B cell (primary cell): ENCODE measurements around the gene TMEM131. TPM values are rescaled to one million over a fixed set of nuclear protein-coding genes. Genes with fewer than 3 reads are reported as not detected.

Source experiments
- ATAC-seq: fragments of 200-7000 bp; cut with Tn5 transposase; one replicate; pipeline ENCODE4 v1.10.0; 2021; ENCODE audit warnings: low read depth, mild to moderate bottlenecking, moderate number of reproducible peaks, moderate library complexity
- CTCF ChIA-PET: fragments of 350-600 bp; sonication (Branson Sonifier 250); formaldehyde crosslinking; loops from one replicate; lab custom pipeline; 2021; ENCODE audit warnings: antibody characterized with exemption, inconsistent platforms; lab: Charles Lee
- POLR2A ChIA-PET: fragments of 350-600 bp; sonication (Branson Sonifier 250); formaldehyde crosslinking; loops from one replicate; lab custom pipeline; 2021; ENCODE audit warnings: antibody characterized with exemption; lab: Charles Lee
- DNase-seq: peaks from one replicate; pipeline ENCODE4 v3.0.0; 2013
- H2AFZ ChIP-seq: 2 replicates; pipeline ENCODE4 v1.6.1; 2012; ENCODE audit warnings: mild to moderate bottlenecking, low read depth, low read length; ENCODE audit not compliant: insufficient read depth, poor library complexity, severe bottlenecking
- H3K27ac ChIP-seq, 2 donors: 1 replicate in 1 of 2; 2 replicates in 1 of 2; pipeline ENCODE4 v1.5.1; 2012 to 2013; ENCODE audit warnings: low read length in 2 of 2, mild to moderate bottlenecking in 2 of 2, moderate library complexity in 1 of 2
- H3K27me3 ChIP-seq, 4 experiments: fragments of 200-600 bp in 1 of 4; sonication (generic) in 1 of 4; replicated peaks in 1 of 4; 1 replicate in 2 of 4; 2 replicates in 2 of 4; pipeline versions ENCODE4 v1.6.1 to v1.7.0; 2013 to 2016; ENCODE audit warnings: low read length in 3 of 4, mild to moderate bottlenecking in 2 of 4, mixed read lengths in 1 of 4, moderate library complexity in 1 of 4; ENCODE audit not compliant: insufficient read depth in 4 of 4, control insufficient read depth in 3 of 4; ENCODE audit errors: control extremely low read depth in 1 of 4
- H3K36me3 ChIP-seq, 2 experiments: replicated peaks in 1 of 2; 1 replicate in 1 of 2; 2 replicates in 1 of 2; pipeline versions ENCODE4 v1.6.1 to v1.7.1; 2013; ENCODE audit warnings: low read length in 1 of 2; ENCODE audit not compliant: insufficient read depth in 2 of 2, control insufficient read depth in 1 of 2; ENCODE audit errors: control extremely low read depth in 1 of 2, extremely low read depth in 1 of 2
- H3K4me1 ChIP-seq, 2 donors: fragments of 200-600 bp in 1 of 2; sonication (generic) in 1 of 2; 1 replicate in 1 of 2; 2 replicates in 1 of 2; pipeline versions ENCODE4 v1.5.1 to v1.6.1; 2013 to 2017; ENCODE audit warnings: low read length in 2 of 2; ENCODE audit not compliant: control insufficient read depth in 2 of 2, insufficient read depth in 2 of 2
- H3K4me2 ChIP-seq: replicated peaks from 2 replicates; pipeline ENCODE3; 2012; ENCODE audit warnings: mild to moderate bottlenecking, low read depth, low read length; ENCODE audit not compliant: poor library complexity, severe bottlenecking
- H3K4me3 ChIP-seq, 5 experiments: fragments of 200-600 bp in 1 of 5; sonication (generic) in 1 of 5; 1 replicate in 3 of 5; 2 replicates in 2 of 5; pipeline versions ENCODE4 v1.5.1 to v1.7.0; 2011 to 2016; ENCODE audit warnings: low read length in 4 of 5, mild to moderate bottlenecking in 4 of 5, low read depth in 2 of 5, control low read depth in 1 of 5, moderate library complexity in 1 of 5; ENCODE audit not compliant: insufficient read depth in 1 of 5; ENCODE audit errors: control extremely low read depth in 1 of 5, extremely low read depth in 1 of 5
- H3K79me2 ChIP-seq: fragments of 200-600 bp; sonication (generic); one replicate; pipeline ENCODE4 v1.6.0; 2016; ENCODE audit warnings: low read length; ENCODE audit not compliant: control insufficient read depth, insufficient read depth
- H3K9ac ChIP-seq: fragments of 200-600 bp; sonication (generic); 2 replicates; pipeline ENCODE4 v1.6.1; 2017; ENCODE audit warnings: mild to moderate bottlenecking, low read length, moderate library complexity
- H3K9me3 ChIP-seq, 3 donors: one replicate each; pipeline versions ENCODE4 v1.6.1 to v1.7.1; 2013; ENCODE audit warnings: low read length in 2 of 3; ENCODE audit not compliant: control insufficient read depth in 2 of 3, insufficient read depth in 1 of 3; ENCODE audit errors: control extremely low read depth in 1 of 3
- H4K20me1 ChIP-seq: 2 replicates; pipeline ENCODE4 v1.6.0; 2012; ENCODE audit warnings: mild to moderate bottlenecking, low read length; ENCODE audit not compliant: insufficient read depth, control insufficient read depth, poor library complexity, severe bottlenecking
- H3K27ac Mint-ChIP-seq: one replicate; pipeline ENCODE4 v1.8.0; 2021; ENCODE audit warnings: mixed read lengths
- H3K27me3 Mint-ChIP-seq: one replicate; pipeline ENCODE4 v1.8.0; 2021; ENCODE audit warnings: mixed read lengths
- H3K4me1 Mint-ChIP-seq: one replicate; pipeline ENCODE4 v1.8.0; 2021; ENCODE audit warnings: mixed read lengths
- H3K4me3 Mint-ChIP-seq: one replicate; pipeline ENCODE4 v1.8.0; 2021; ENCODE audit warnings: mixed read lengths
- H3K9me3 Mint-ChIP-seq: one replicate; pipeline ENCODE4 v1.8.0; 2022; ENCODE audit warnings: mixed read lengths; ENCODE audit not compliant: insufficient read depth
- CTCF ChIP-seq: fragments of 200-600 bp; IDR thresholded peaks from one replicate; pipeline ENCODE4 v1.8.0; 2022; ENCODE audit warnings: antibody characterized with exemption, mild to moderate bottlenecking
- EZH2 ChIP-seq: IDR thresholded peaks from 2 replicates; pipeline ENCODE4 v1.6.1; 2012; ENCODE audit warnings: borderline replicate concordance, low read depth, mild to moderate bottlenecking, moderate library complexity, low read length; ENCODE audit not compliant: insufficient read depth, poor library complexity, severe bottlenecking
- WGBS: methylation state at CpG from one replicate; pipeline ENCODE4 v1.1.5; 2013; ENCODE audit warnings: missing lambda C conversion rate; ENCODE audit not compliant: insufficient coverage; 5-methylcytosine and 5-hydroxymethylcytosine counted together
- intact Hi-C: fragments of 100-400 bp; cut with micrococcal nuclease; formaldehyde crosslinking; loops from one replicate; pipeline ENCODE4 v1.10.0; 2022
- polyA plus RNA-seq: library from polyadenylated mRNA; depleted of rRNA; stranded (reverse); fragments of >200 nt; gene quantifications from 2 replicates; pipeline ENCODE4 v1.2.3, GENCODE V29; 2012
- total RNA-seq, 2 donors: library from RNA; stranded (reverse); fragments of 120-200 nt in 1 of 2; gene quantifications; 1 replicate in 1 of 2; 2 replicates in 1 of 2; pipeline versions ENCODE4 v1.2.3 to v1.2.4, GENCODE V29; 2013 to 2022

Gene TMEM131
- total and polyA plus RNA-seq, 2 donors (not counting 1 experiment from before 2014, with no cell fraction given): 24.3 to 101 TPM

DNA sequence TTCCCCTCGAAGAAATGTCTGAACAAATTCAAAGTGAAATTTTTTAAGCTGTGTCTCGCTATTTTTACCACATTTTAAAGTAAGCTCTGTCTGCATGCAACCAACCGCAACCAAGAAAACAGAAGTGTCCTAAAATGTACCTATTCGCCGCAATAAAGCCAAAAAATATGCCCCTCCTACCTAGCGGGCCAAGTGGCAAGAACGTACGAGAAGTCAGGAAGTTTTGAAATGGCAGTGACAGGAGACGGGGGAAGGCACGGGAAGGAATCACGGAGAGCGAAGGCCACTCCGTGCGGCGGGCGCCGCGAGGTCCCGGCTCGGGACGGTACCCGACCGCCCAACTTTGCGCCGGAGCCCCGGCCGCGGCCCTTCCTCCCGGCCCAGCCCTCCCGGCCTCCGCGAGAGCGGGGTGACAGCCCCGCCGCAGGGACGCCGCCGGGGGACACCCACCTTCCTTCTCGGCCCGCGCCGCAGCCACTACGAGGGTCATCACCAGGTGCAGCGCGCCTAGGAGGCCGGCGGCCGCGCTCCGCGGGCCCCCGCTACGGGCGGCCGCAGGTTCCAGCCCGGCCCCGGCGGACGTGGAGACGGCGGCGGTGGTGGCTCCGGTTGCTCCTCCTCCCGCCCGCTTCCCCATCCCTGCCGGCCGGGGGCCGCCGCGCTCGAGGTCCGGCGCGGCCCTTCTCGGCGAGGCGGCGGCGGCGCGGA lies 568 bp downstream of the TMEM131 start:
- H3K4me3 ChIP-seq: peak overlapping the region; percentile 63 to 89 (median 82)
- H3K9me3 ChIP-seq: no peaks in the 10 kb centered on the region
- Mint-ChIP-seq H3K27ac (peak overlapping the region; percentile 96), H3K4me1 (peaks cover 47% of the 10 kb centered on the region), H3K27me3 (no peaks in the 10 kb centered on the region), H3K9me3 (no peaks in the 10 kb centered on the region), H3K4me3 (peak overlapping the region; percentile 93)
- peak; percentile 32 for ATAC-seq
- no peaks in the 10 kb centered on the region for H3K36me3 ChIP-seq
- CTCF ChIA-PET: interaction anchor here (0.5 to 1.3 kb wide), 6 partner anchors 17 to 390 kb away, joined by 3 to 8 read pairs (median 4); no protein-coding TSS in a partner anchor
- peaks cover 64% of the 10 kb centered on the region for H3K79me2 ChIP-seq
- intact Hi-C loops: loop anchor here (1.0 to 5.0 kb wide), 7 partner anchors 17 to 348 kb away; partner anchors contain the start of genes COX5B and VWA3B
- TF ChIP-seq CTCF: no peak
- no peak for TF ChIP-seq EZH2
- peaks cover 25% of the 10 kb centered on the region for H4K20me1 ChIP-seq
- H3K27ac ChIP-seq: peak overlapping the region; percentile 82 to 93
- H3K27me3 ChIP-seq: no peaks in the 10 kb centered on the region
- peak overlapping the region; percentile 97 for H2AFZ ChIP-seq
- WGBS: under 1% methylated on average over 77 of the region's 81 CpGs
- peak; percentile 90 for DNase-seq
- peak overlapping the region; percentile 96 for H3K9ac ChIP-seq
- peaks cover 36 to 39% of the 10 kb centered on the region in 2 donors for H3K4me1 ChIP-seq
- POLR2A ChIA-PET: interaction anchor here (0.6 to 1.2 kb wide), 10 partner anchors 17 to 1231 kb away, joined by 3 to 4 read pairs (median 3); no protein-coding TSS in a partner anchor
- H3K4me2 ChIP-seq: peak overlapping the region; percentile 92

GRCh38 chr2:97994476-97994875 lies 1.3 kb downstream of the TMEM131 start:
- peak overlapping the region; percentile 63 to 89 (median 82) for H3K4me3 ChIP-seq
- peak overlapping the region; percentile 82 to 93 for H3K27ac ChIP-seq
- CTCF ChIA-PET: interaction anchor here (0.5 to 1.3 kb wide), 6 partner anchors 18 to 391 kb away, joined by 3 to 8 read pairs (median 4); no protein-coding TSS in a partner anchor

More at GRCh38 chr2:97994476-97994875, 1.3 kb downstream of the TMEM131 start:
- peaks cover 71% of the 10 kb centered on the region for H3K79me2 ChIP-seq
- H3K27ac Mint-ChIP-seq: peak overlapping the region; percentile 94
- WGBS: no CpG with 5 or more reads among the region's 4 CpGs
- peaks cover 32% of the 10 kb centered on the region for H4K20me1 ChIP-seq
- H3K9me3 ChIP-seq: no peaks in the 10 kb centered on the region
- no peaks in the 10 kb centered on the region for H3K9me3 Mint-ChIP-seq
- no peaks in the 10 kb centered on the region for H3K36me3 ChIP-seq
- peak overlapping the region; percentile 92 for H3K4me2 ChIP-seq
- H3K4me3 Mint-ChIP-seq: peak overlapping the region; percentile 93
- no peak for DNase-seq
- peak overlapping the region; percentile 97 for H2AFZ ChIP-seq
- H3K4me1 Mint-ChIP-seq: peaks cover 51% of the 10 kb centered on the region
- no peaks in the 10 kb centered on the region for H3K27me3 ChIP-seq
- peak overlapping the region; percentile 96 for H3K9ac ChIP-seq
- no peak for TF ChIP-seq CTCF
- TF ChIP-seq EZH2: no peak
- H3K27me3 Mint-ChIP-seq: no peaks in the 10 kb centered on the region
- peaks cover 43 to 46% of the 10 kb centered on the region in 2 donors for H3K4me1 ChIP-seq
- no peak for ATAC-seq
- POLR2A ChIA-PET: interaction anchor here (0.6 to 1.2 kb wide), 8 partner anchors 33 to 1230 kb away, joined by 3 to 4 read pairs (median 3); no protein-coding TSS in a partner anchor
- intact Hi-C loops: loop anchor here (2.0 to 5.0 kb wide), 2 partner anchors 42 to 84 kb away; no protein-coding TSS in a partner anchor
